Neural progenitor cell (in vitro differentiated cells): Measurements from ENCODE around the gene STRN.

ENCODE experiments used
- EZH2 ChIP-seq: fragments of 200-600 bp; sonication (generic); IDR thresholded peaks from 2 replicates; pipeline ENCODE4 v1.6.1; 2017; ENCODE audit warnings: antibody characterized with exemption, mild to moderate bottlenecking, moderate library complexity
- EZH2phosphoT487 ChIP-seq: fragments of 200-600 bp; sonication (generic); IDR thresholded peaks from 2 replicates; pipeline ENCODE4 v1.6.1; 2017; ENCODE audit warnings: antibody characterized with exemption
- TF ChIP-seq, protein P1 (sequence below): fragments of 200-600 bp; sonication (generic); IDR thresholded peaks from 2 replicates; pipeline ENCODE4 v1.5.1; 2017; ENCODE audit warnings: antibody characterized with exemption, mild to moderate bottlenecking

DNA sequence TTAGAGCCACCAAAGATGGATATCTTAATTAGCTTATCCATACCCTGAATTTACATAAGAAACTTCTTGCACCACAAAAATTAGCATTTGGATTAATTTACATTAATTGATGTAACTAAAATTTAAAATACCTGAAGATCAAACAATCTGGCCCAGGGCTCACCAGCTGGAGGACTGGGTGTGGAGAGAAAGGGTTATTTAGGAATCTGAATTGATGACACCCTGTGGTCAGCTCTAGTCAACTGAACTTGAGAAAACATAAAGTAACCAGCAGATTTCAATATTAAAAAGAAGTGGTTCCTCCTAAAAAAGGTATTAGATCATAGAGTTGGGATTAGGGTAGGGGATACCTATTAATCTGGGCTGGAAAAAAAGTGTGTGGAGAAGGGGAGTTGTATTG lies 122.5 kb downstream of the STRN start:
- TF ChIP-seq, protein P1, sequence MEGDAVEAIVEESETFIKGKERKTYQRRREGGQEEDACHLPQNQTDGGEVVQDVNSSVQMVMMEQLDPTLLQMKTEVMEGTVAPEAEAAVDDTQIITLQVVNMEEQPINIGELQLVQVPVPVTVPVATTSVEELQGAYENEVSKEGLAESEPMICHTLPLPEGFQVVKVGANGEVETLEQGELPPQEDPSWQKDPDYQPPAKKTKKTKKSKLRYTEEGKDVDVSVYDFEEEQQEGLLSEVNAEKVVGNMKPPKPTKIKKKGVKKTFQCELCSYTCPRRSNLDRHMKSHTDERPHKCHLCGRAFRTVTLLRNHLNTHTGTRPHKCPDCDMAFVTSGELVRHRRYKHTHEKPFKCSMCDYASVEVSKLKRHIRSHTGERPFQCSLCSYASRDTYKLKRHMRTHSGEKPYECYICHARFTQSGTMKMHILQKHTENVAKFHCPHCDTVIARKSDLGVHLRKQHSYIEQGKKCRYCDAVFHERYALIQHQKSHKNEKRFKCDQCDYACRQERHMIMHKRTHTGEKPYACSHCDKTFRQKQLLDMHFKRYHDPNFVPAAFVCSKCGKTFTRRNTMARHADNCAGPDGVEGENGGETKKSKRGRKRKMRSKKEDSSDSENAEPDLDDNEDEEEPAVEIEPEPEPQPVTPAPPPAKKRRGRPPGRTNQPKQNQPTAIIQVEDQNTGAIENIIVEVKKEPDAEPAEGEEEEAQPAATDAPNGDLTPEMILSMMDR = no peak
- TF ChIP-seq EZH2phosphoT487 = no peak
- TF ChIP-seq EZH2 = no peak
